IMR-90 (cell line): ENCODE measurements around the gene MYCT1. TPM values are rescaled to one million over a fixed set of nuclear protein-coding genes. Genes with fewer than 3 reads are reported as not detected.

Experiments
- ATAC-seq: fragments of 200-7000 bp; cut with Tn5 transposase; 2 replicates; pipeline ENCODE4 v1.9.1; 2020; ENCODE audit warnings: low read depth, mild to moderate bottlenecking, moderate library complexity
- BruUV-seq: library from RNA; stranded (reverse); fragments of 400-500 nt; replicated peaks from 2 replicates; lab custom pipeline; 2021; lab: Mats Ljungman, UMichigan
- CTCF ChIA-PET: fragments of 300-600 bp; formaldehyde crosslinking; extraction: SDS; loops from one replicate; lab custom pipeline; 2021; ENCODE audit warnings: antibody characterized with exemption; lab: Yijun Ruan, JAX
- POLR2A ChIA-PET: fragments of 300-600 bp; sonication (Branson Sonifier 250); formaldehyde crosslinking; loops from one replicate; lab custom pipeline; 2022; ENCODE audit warnings: antibody characterized with exemption; ENCODE audit not compliant: unreplicated experiment; lab: Charles Lee
- DNase-seq: peaks from one replicate; pipeline ENCODE4 v3.0.0; 2013
- H2AFZ ChIP-seq: replicated peaks from 2 replicates; pipeline ENCODE3; 2013; ENCODE audit warnings: low read length, mild to moderate bottlenecking; ENCODE audit not compliant: poor library complexity
- H2AK5ac ChIP-seq: 2 replicates; pipeline ENCODE4 v1.6.1; 2013; ENCODE audit warnings: low read depth, low read length, inconsistent platforms
- H2AK9ac ChIP-seq: replicated peaks from 2 replicates; pipeline ENCODE3; 2013; ENCODE audit warnings: mild to moderate bottlenecking, low read depth, low read length, moderate library complexity; ENCODE audit not compliant: poor library complexity
- H2BK120ac ChIP-seq: 2 replicates; pipeline ENCODE4 v1.6.1; 2013; ENCODE audit warnings: low read depth, low read length, inconsistent platforms
- H2BK15ac ChIP-seq: 3 replicates; pipeline ENCODE4 v1.6.1; 2013; ENCODE audit warnings: low read depth, low read length, inconsistent platforms
- H2BK20ac ChIP-seq: 2 replicates; pipeline ENCODE4 v1.6.1; 2013; ENCODE audit warnings: low read depth, mild to moderate bottlenecking, inconsistent platforms, low read length, moderate library complexity
- H2BK5ac ChIP-seq: 2 replicates; pipeline ENCODE4 v1.6.1; 2013; ENCODE audit warnings: mild to moderate bottlenecking, low read depth, low read length, inconsistent platforms; ENCODE audit not compliant: poor library complexity, severe bottlenecking
- H3K14ac ChIP-seq: replicated peaks from 2 replicates; pipeline ENCODE4 v1.6.1; 2013; ENCODE audit warnings: low read depth, low read length, inconsistent platforms
- H3K18ac ChIP-seq: 2 replicates; pipeline ENCODE4 v1.6.1; 2013; ENCODE audit warnings: low read depth, low read length, control low read depth
- H3K23ac ChIP-seq: 2 replicates; pipeline ENCODE4 v1.6.1; 2013; ENCODE audit warnings: low read depth, low read length, inconsistent platforms
- H3K27ac ChIP-seq: 2 replicates; pipeline ENCODE4 v1.5.1; 2013; ENCODE audit warnings: mild to moderate bottlenecking, control low read depth, low read length; ENCODE audit not compliant: insufficient read depth
- H3K27me3 ChIP-seq: 2 replicates; pipeline ENCODE4 v1.6.1; 2013; ENCODE audit warnings: low read length; ENCODE audit not compliant: control insufficient read depth, insufficient read depth
- H3K36me3 ChIP-seq: 2 replicates; pipeline ENCODE4 v1.6.1; 2013; ENCODE audit warnings: low read length, mixed read lengths; ENCODE audit not compliant: control insufficient read depth, insufficient read depth
- H3K4ac ChIP-seq: 2 replicates; pipeline ENCODE4 v1.6.1; 2013; ENCODE audit warnings: low read depth, low read length, inconsistent platforms
- H3K4me1 ChIP-seq: 2 replicates; pipeline ENCODE4 v1.6.1; 2013; ENCODE audit warnings: low read length, mixed read lengths; ENCODE audit not compliant: control insufficient read depth, insufficient read depth
- H3K4me2 ChIP-seq: 2 replicates; pipeline ENCODE4 v1.6.1; 2013; ENCODE audit warnings: low read depth, mild to moderate bottlenecking, control low read depth, low read length, moderate library complexity
- H3K4me3 ChIP-seq: 2 replicates; pipeline ENCODE4 v1.5.1; 2013; ENCODE audit warnings: low read depth, mild to moderate bottlenecking, control low read depth, low read length, moderate library complexity; ENCODE audit not compliant: insufficient read depth
- H3K56ac ChIP-seq: 2 replicates; pipeline ENCODE4 v1.6.1; 2013; ENCODE audit warnings: low read length, inconsistent platforms; ENCODE audit not compliant: insufficient read depth; ENCODE audit errors: extremely low read depth
- H3K79me1 ChIP-seq, 2 experiments: 2 replicates each; pipeline ENCODE4 v1.6.1; 2013; ENCODE audit warnings: low read length in 2 of 2, inconsistent platforms in 1 of 2, low read depth in 1 of 2
- H3K9ac ChIP-seq: 2 replicates; pipeline ENCODE4 v1.6.1; 2013; ENCODE audit warnings: low read depth, low read length, control low read depth
- H3K9me1 ChIP-seq: 2 replicates; pipeline ENCODE4 v1.6.1; 2013; ENCODE audit warnings: low read length, inconsistent platforms; ENCODE audit not compliant: insufficient read depth
- H3K9me3 ChIP-seq: 2 replicates; pipeline ENCODE4 v1.6.1; 2013; ENCODE audit warnings: low read length; ENCODE audit not compliant: control insufficient read depth, insufficient read depth
- H4K20me1 ChIP-seq: 2 replicates; pipeline ENCODE4 v1.6.1; 2013; ENCODE audit warnings: low read length, inconsistent platforms; ENCODE audit not compliant: insufficient read depth
- H4K5ac ChIP-seq: 2 replicates; pipeline ENCODE4 v1.6.1; 2013; ENCODE audit warnings: mild to moderate bottlenecking, low read depth, low read length, control low read depth
- H4K8ac ChIP-seq, 2 experiments: 2 replicates each; pipeline ENCODE4 v1.6.1; 2013; ENCODE audit warnings: low read depth in 2 of 2, low read length in 2 of 2, control low read depth in 1 of 2, inconsistent platforms in 1 of 2
- H4K91ac ChIP-seq: 2 replicates; pipeline ENCODE4 v1.6.1; 2013; ENCODE audit warnings: low read depth, low read length, inconsistent platforms; ENCODE audit not compliant: insufficient read depth
- BHLHE40 ChIP-seq: fragments of 150-350 bp; IDR thresholded peaks from 2 replicates; pipeline ENCODE4 v1.6.1; 2016; ENCODE audit warnings: mild to moderate bottlenecking, low read depth, low read length
- MAFK ChIP-seq: IDR thresholded peaks from 2 replicates; pipeline ENCODE4 v1.6.1; 2012; ENCODE audit warnings: low read depth, low read length, improper control_type of control experiment
- MAZ ChIP-seq: IDR thresholded peaks from 2 replicates; pipeline ENCODE4 v1.6.1; 2012; ENCODE audit warnings: low read depth, mild to moderate bottlenecking, low read length, improper control_type of control experiment, moderate library complexity, borderline replicate concordance
- MXI1 ChIP-seq: IDR thresholded peaks from 2 replicates; pipeline ENCODE4 v1.6.1; 2012; ENCODE audit warnings: low read depth, mild to moderate bottlenecking, low read length, moderate library complexity, borderline replicate concordance
- WGBS, 2 experiments: methylation state at CpG; one replicate each; pipeline versions ENCODE4 v1.1.5 to v1.1.7; 2013; ENCODE audit warnings: missing lambda C conversion rate in 2 of 2; ENCODE audit not compliant: insufficient read length in 1 of 2; ENCODE audit errors: extremely low coverage in 2 of 2; 5-methylcytosine and 5-hydroxymethylcytosine counted together
- dilution Hi-C: fragments of 300-500 bp; cut with HindIII; formaldehyde crosslinking; loops from one replicate; pipeline ENCODE4 v1.14.3; 2018; ENCODE audit warnings: low sequenced_read_pairs; ENCODE audit not compliant: unreplicated experiment
- in situ Hi-C: fragments of 300-500 bp; cut with MboI; formaldehyde crosslinking; loops from 3 replicates; pipeline ENCODE4 v1.14.3; 2019; ENCODE audit warnings: low sequenced_read_pairs, inconsistent platforms, mixed read lengths
- intact Hi-C: fragments of 100-400 bp; cut with micrococcal nuclease; formaldehyde crosslinking; loops from 2 replicates; pipeline ENCODE4 v1.10.0; 2022
- polyA plus RNA-seq, 3 experiments: library from polyadenylated mRNA; depleted of rRNA; stranded (reverse); fragments of >200 nt; gene quantifications; 2 replicates each; pipeline ENCODE4 v1.2.3, GENCODE V29; 2012; ENCODE audit warnings: low replicate concordance in 1 of 3
- total RNA-seq: library from RNA; depleted of rRNA; stranded (reverse); fragments of >200 nt; gene quantifications from 2 replicates; pipeline ENCODE4 v1.2.3, GENCODE V29; 2012

The MYCT1 gene
- total and polyA plus RNA-seq, 2 of the 4 experiments (the other 2 are of a cell fraction), result 0.89 to 0.90 TPM

DNA sequence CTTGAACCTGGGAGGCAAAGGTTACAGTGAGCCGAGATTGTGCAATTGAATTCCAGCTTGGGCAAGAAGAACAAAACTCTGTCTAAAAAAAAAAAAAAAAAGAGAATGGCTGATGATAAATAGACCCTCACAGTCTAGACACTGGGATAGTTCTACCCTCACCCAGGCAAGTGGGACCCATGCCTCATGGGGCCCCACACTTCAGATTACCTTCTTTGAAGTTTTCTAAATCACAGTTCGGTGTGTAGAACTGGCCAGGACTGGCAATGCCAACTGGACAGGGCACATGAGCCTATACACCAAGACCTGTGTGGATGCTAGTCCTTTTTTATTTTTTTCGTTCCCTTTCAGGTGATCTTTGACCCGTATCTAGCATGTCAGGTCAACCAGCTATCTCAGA, 28.6 kb downstream of the MYCT1 start:
- no peak overlapping the region for H4K5ac ChIP-seq
- H2AFZ ChIP-seq, result no peak overlapping the region
- ChIA-PET POLR2A (no interaction called here), CTCF (no interaction called here)
- H3K4me3 ChIP-seq, result no peak overlapping the region
- BruUV-seq, result no TSS peak
- H3K56ac ChIP-seq, result no peak overlapping the region
- H3K23ac ChIP-seq, result no peak overlapping the region
- no peaks in the 10 kb centered on the region for H3K79me1 ChIP-seq
- dilution Hi-C loops (no loop called here), intact Hi-C loops (no loop called here), in situ Hi-C loops (no loop called here)
- H2AK5ac ChIP-seq, result no peak overlapping the region
- no peaks in the 10 kb centered on the region for H3K36me3 ChIP-seq
- no peak overlapping the region for H2BK5ac ChIP-seq
- ATAC-seq, result no peak
- no peak overlapping the region for H3K27ac ChIP-seq
- H3K18ac ChIP-seq, result no peak overlapping the region
- H3K9me1 ChIP-seq, result no peaks in the 10 kb centered on the region; the same call in 1 of the 2 replicates
- no peak overlapping the region for H2BK120ac ChIP-seq
- no peaks in the 10 kb centered on the region for H3K27me3 ChIP-seq
- H3K9me3 ChIP-seq, result no peaks in the 10 kb centered on the region
- peak overlapping the region; percentile 26 for H2AK9ac ChIP-seq
- no peak overlapping the region for H3K4ac ChIP-seq
- no peak for DNase-seq
- TF ChIP-seq MXI1, result no peak
- no peak for TF ChIP-seq MAZ
- no peak for TF ChIP-seq MAFK
- no peak for TF ChIP-seq BHLHE40
- no peaks in the 10 kb centered on the region for H4K20me1 ChIP-seq
- no peak overlapping the region for H3K4me2 ChIP-seq
- H3K9ac ChIP-seq, result no peak overlapping the region
- no peak overlapping the region for H4K91ac ChIP-seq
- H3K14ac ChIP-seq, result no peak overlapping the region
- WGBS, 2 experiments, result 65% methylated on average over 2 of the region's 4 CpGs; no CpG with 5 or more reads in 1 of the 2 experiments
- H3K4me1 ChIP-seq, result peaks cover 1% of the 10 kb centered on the region; the same call in 1 of the 2 replicates
- no peak overlapping the region for H2BK15ac ChIP-seq
- no peak overlapping the region for H4K8ac ChIP-seq
- H2BK20ac ChIP-seq, result no peak overlapping the region
